Myocyte (in vitro differentiated cells): ENCODE results near the gene PSD4. TPM values are rescaled to one million over a fixed set of nuclear protein-coding genes. Genes with fewer than 3 reads are reported as not detected.
A peak's percentile ranks its signal among the peaks of the same experiment; 100 is the strongest.

Experiments
- DNase-seq: peaks from one replicate; pipeline ENCODE4 v3.0.0-alpha.2; 2012; ENCODE audit warnings: low read depth
- total RNA-seq: library from RNA; depleted of rRNA; stranded (reverse); fragments of >200 nt; gene quantifications from 2 replicates; pipeline ENCODE4 v1.2.3, GENCODE V29; 2014

The PSD4 gene
- total RNA-seq, 1 donor from 2014 or later = 1.2 TPM

- peak; percentile 39 for DNase-seq
Measured at GRCh38 chr2:113141451-113141850, 32.3 kb upstream of the PSD4 start.

DNA sequence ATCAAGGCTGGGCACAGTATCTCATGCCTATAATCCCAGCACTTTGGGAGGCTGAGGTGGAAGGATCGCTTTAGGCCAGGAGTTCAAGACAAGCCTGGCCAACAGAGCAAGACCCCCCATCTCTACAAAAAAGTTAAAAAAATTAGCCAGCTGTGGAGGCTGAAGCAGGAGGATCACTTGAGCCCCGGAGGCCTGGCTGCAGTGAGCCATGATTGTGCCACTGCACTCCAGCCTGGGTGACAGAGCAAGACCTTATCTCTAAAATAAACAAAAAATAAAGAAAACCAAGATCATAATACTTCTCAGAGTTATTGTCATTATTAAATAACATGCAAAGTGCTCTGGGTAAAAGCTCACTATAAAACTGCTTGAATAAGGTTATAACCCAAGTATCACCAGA, 31.5 kb upstream of the PSD4 start:
- DNase-seq = no peak

DNA sequence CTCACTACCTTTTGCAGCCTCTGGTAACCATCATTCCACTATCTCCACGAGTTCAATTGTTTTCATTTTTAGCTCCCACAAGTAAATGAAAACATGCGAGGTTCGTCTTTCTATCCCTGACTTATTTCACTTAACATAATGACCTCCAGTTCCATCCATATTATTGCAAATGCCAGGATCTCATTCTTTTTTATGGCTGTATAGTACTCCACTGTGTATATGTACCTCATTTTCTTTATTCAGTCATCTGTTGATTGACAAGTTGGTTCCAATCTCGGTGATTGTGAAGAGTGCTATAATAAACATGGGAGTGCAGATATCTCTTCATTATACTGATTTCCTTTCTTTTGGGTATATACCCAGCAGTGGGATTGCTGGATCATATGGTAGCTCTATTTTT, 29.5 kb upstream of the PSD4 start:
- DNase-seq = no peak

DNA sequence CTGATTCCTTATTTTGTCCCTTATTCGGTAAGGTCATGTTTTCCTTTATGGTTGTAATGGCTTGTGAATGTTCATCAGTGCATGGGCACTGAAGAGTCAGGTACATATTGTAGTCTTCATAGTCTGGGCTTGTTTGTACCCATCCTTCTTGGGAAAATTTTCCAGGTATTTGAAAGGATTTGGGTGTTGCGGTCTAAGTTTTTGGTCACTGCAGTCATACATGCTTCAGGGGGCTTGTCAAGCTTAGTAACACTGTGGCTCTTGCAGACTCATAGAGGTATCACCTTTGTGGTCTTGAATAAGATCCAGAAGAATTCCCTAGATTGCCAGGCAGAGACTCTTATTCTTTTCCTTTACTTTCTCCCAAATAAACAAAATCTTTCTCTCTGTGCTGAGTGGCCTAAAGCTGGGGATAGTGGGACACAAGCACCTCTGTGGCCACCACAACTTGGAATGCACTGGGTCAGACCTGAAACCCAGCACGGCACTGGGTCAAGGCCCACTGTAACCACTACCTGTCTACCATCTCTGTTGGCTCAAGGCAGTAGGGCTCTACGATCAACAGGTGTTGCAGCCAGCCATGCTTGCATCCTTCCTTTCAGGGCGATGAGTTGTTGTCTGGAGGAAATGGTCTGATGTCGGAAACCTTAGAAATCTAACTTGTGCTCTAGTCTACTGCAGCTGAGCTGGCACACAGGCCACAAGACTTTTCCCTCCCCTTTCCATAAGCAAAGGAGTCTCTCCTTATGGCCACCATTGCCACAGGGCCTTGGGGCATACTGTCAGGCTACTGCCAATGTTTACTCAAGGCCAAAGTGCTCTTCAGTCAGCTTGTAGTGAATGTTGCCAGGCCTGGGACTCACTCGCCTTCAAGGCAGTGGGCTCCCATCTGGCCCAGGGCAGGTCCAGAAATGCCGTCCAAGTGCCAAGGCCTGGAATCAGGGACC, 24.9 kb upstream of the PSD4 start:
- no peak for DNase-seq

DNA sequence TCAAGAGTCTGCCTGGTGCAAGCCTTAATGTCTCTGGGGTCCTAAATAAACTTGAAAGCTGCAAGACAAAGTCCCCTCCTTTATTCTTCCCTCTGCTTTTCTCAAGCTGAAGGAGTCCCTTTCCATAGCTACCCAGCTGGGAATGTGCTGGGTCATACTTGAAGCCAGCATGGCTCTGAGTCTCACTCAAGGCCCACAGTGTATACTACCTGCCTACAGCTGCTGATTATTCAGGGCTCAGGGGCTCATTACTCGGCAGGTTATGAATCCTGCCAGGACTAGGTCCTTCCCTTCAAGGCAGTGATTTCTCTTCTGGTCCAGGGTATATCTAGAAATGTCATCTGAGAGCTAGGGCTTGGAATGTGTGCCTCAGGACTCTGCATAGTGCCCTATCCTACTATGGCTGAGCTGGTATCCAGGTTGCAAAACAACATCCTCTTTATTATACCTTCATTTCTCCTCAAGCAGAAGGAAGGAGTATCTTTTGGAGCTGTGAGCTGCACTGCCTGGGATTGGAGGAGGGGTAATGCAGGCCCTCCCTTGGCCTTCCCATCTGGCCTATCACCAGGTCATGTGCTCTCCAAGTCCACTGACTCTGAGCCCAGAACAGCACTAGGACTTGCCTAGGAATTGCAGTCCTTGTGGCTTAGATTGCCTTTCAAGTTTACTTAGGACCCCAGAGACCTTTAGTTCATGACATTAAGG, 24.1 kb upstream of the PSD4 start:
- DNase-seq = no peak

GRCh38 chr2:113150258-113150601, 23.5 kb upstream of the PSD4 start:
- DNase-seq = no peak

DNA sequence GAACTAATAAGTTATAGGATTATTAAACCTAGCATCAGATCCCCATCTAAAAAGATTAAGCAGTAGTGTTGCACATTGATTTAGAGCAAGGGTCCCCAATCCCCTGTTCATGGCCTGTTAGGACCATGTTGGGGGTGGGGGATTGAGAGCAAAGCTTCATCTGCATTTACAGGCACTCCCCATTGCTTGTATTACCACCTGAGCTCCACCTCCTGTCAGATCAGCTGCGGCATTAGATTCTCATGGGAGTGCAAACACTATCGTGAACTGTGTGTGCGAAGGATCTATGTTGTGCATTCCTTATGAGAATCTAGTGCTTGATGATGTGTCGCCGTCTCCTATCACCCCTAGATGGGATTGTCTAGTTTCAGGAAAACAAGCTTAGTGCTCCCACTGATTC, 18.4 kb upstream of the PSD4 start:
- no peak for DNase-seq

- no peak for DNase-seq
Measured at GRCh38 chr2:113156278-113157117, 17.3 kb upstream of the PSD4 start.

DNA sequence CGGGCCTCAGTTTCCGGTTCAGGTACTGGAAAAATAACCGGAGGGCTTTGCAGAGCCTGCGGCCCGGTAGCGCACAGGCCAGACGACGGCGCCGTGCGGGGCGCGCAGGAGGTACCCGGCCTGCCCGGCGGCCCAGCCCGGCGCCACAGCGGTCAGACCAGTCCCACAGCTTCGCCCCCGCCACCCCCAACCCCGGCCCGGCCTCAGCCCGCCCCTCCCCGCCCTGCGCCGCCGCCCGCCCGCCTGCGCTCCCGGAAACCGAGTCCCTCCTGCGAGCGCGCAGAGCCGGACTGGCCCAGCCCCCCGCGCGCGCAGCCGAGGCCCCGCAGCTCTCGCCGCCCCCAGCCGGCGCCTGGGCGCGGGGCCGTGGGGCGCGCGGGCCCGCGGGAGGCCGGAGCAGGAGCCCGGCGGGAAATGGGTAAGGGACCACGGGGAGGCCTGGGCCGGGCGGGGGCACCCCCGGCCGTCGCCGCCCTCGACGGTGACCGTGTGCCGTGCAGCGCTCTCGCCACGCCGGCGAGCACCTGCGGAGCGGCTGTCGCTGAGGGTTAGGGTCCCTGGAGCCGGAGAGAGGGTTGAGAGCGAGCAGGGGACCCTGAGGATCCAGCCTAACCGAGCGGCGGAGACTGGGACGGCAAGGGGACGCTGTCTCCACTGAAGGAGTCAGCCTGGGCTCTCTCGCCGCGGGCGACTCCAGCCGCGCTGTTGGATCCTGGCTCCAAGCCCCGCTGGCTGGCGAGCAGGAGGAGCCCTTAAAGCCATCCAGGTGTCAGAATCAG, 16.5 kb upstream of the PSD4 start:
- DNase-seq = no peak

DNA sequence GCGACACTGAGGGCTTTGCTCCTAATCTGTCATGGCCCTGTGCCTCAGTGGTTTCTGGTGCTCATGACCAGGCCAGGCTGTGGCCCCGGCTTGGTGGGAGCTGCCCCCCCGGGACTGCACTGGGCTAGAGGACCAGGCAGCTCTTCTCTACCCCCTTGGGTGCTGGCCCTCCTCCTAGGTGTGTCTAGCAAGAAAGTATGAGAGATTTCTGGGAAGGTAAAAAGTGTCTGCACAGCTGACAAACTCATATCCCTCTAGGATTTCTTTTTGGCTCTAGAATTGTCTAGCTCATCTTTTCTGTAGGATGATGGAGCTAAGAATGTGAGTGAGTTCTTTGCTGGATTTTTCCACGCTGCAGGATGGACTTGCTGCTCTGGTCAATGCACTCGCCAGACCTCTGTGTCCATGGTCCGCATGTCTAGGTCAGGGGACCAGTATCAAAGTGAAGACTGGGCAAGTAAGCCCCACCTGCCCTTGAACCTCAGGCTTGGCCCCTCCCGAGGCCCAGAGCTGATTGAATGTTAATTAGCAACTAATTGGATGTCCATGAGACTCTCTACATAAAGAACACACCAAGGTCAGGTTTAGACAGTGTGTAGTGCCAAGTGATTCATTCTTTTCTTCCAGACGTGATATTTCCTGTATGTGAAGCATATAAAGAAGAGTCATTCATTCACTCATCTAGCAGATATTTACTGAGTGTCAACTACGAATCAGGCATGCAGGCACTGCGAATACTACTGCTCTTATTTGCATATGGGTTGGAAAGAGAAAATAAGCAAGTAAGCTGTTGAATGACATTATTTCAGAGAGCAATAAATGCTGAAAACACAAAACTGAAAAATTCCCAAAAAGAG, 15.6 kb upstream of the PSD4 start:
- DNase-seq = no peak

GRCh38 chr2:113158884-113159553, 14.8 kb upstream of the PSD4 start:
- DNase-seq = no peak

DNA sequence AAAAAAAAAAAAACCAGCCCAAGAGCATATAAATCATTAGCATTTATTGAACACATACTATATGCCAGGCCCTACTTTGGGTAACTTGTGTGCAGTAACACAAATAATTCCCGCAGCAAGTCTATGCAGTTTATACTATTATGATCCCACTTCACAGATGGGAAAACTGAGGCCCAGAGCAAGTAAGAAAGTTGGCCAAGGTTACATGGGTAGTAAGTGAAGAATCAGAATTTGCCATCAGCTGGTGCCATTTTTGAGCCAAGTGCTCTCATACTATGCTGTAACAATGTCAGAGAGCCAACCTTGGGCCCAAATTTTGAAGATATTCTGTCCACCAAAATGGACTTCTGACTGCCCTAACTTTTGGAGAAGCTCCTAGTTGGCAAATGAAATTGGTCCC, 13.5 kb upstream of the PSD4 start:
- no peak for DNase-seq

- peak; percentile 9 for DNase-seq
Measured at GRCh38 chr2:113160962-113161361, 12.8 kb upstream of the PSD4 start.

DNA sequence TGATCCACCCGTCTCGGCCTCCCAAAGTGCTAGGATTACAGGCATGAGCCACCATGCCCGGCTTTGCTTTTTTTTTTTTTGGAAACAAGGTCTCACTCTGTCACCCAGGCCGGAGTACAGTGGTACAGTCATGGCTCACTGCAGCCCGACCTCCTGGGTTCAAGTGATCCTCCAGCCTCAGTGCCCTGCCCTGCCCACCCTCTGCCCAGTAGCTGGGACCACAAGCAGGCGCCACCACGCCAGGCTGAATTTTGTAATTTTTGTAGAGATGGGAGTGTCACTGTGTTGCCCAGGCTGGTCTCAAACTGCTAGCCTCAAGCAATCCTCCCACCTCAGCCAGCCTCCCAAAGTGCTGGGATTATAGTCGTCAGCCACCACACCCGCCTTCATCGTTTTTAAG, 11.6 kb upstream of the PSD4 start:
- no peak for DNase-seq

DNA sequence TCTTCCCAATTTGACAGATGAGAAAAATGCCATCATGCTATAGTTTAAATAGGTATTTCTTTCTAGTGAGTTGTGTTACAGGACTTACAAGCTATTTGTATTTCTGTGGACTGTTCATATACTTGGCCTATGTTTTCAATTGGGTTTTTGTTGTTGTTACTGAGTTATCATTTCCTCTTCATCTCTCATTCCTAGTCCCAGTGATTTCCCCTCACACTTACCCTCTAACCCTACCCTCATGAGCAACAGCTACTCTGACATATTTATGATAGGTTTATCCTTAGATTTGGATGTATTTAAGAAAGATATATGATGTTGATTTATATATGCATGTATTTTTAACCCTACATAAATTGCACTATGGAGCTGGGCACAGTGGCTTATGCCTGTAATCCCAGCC, 10.9 kb upstream of the PSD4 start:
- DNase-seq = no peak

DNA sequence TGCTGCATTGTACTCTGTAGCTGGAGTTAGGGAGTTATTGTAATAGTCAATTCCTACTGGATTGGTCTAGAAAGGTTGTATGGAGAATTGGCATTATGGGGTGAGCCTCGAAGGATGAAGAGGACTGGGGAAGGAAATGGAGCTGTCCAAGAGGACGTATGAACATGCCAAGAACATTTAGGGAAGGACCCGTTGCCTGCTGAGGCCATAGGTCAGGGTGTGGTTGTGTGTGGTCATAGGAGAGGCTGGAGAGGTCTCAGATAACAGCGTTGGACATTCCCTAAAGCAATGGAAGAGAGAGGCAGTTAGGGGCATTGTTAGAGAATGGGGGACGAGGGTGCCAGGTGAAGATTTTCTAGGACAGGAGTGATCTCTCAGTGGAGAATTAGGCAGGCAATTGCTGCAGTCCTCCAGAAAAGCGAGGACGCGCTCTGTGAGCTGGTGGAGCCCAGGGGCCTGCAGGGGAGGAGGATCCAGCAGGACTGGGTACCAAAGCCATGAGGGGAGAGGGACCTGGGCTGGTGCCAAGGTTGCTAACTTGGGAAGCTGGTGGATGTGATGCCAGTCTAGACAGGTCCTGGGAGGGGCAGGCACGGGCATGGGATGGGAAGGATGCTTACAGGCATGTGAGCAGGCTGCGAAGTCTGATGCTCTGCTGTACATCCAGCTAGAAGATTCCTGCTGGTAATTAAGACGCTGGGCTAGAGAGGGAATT, 9.4 kb upstream of the PSD4 start:
- no peak for DNase-seq

GRCh38 chr2:113164930-113165585, 8.7 kb upstream of the PSD4 start:
- no peak for DNase-seq

- no peak for DNase-seq
Measured at GRCh38 chr2:113166187-113166645, 7.6 kb upstream of the PSD4 start.
